HL-60 (cell line): ENCODE results near the gene MAGEA10.

ENCODE experiments used
- GABPA ChIP-seq: IDR thresholded peaks from 2 replicates; pipeline ENCODE4 v1.6.1; 2012; ENCODE audit warnings: low read depth
- POLR2AphosphoS5 ChIP-seq: IDR thresholded peaks from 2 replicates; pipeline ENCODE4 v1.6.1; 2012; ENCODE audit warnings: low read depth
- REST ChIP-seq: IDR thresholded peaks from 2 replicates; pipeline ENCODE4 v1.6.1; 2012; ENCODE audit warnings: low read depth; ENCODE audit not compliant: insufficient replicate concordance
- SPI1 ChIP-seq: IDR thresholded peaks from 2 replicates; pipeline ENCODE4 v1.6.1; 2012; ENCODE audit warnings: low read depth, mild to moderate bottlenecking, borderline replicate concordance
- TF ChIP-seq, protein P1 (sequence below): IDR thresholded peaks from one replicate; pipeline ENCODE4 v1.5.1; 2011; ENCODE audit warnings: low read length, control low read depth, inconsistent platforms; ENCODE audit not compliant: insufficient read depth

GRCh38 chrX:152108527-152108926 lies 29.9 kb downstream of the MAGEA10 start:
- TF ChIP-seq, protein P1, sequence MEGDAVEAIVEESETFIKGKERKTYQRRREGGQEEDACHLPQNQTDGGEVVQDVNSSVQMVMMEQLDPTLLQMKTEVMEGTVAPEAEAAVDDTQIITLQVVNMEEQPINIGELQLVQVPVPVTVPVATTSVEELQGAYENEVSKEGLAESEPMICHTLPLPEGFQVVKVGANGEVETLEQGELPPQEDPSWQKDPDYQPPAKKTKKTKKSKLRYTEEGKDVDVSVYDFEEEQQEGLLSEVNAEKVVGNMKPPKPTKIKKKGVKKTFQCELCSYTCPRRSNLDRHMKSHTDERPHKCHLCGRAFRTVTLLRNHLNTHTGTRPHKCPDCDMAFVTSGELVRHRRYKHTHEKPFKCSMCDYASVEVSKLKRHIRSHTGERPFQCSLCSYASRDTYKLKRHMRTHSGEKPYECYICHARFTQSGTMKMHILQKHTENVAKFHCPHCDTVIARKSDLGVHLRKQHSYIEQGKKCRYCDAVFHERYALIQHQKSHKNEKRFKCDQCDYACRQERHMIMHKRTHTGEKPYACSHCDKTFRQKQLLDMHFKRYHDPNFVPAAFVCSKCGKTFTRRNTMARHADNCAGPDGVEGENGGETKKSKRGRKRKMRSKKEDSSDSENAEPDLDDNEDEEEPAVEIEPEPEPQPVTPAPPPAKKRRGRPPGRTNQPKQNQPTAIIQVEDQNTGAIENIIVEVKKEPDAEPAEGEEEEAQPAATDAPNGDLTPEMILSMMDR, result no peak
- TF ChIP-seq POLR2AphosphoS5 (no peak), REST (no peak), GABPA (no peak), SPI1 (no peak)
